ENCODE results near the gene CEP104.

The CEP104 gene

DNA sequence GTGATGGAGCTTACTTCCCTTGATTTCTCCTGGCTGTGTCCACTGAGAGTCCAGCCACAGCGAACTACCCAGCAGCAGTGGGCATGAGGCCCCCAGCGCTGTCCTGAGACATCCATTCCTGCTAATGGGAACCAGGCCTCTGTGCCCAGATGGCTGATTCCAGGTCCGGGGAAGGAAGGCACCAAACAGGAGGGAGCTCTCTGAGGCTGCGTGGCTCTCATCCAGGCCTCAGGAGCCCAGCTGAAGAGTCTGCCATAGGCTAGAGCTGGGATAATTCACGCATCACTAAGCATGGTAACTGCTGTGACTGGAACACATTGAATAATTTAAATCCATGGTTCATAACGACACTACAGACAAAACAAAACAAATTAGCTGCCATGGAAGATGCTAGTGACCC is 36.0 kb downstream of the CEP104 start:
- H3K4me3 ChIP-seq (ENCODE audit: low read depth in 1 of 5, low read length in 5 of 5) = no peak overlapping the region
- H3K9me3 ChIP-seq (ENCODE audit: control insufficient read depth in 5 of 5, low read length in 5 of 5) = no peaks in the 10 kb centered on the region
- no peaks in the 10 kb centered on the region for H3K4me1 ChIP-seq (ENCODE audit: control insufficient read depth in 5 of 5, insufficient read depth in 5 of 5, low read length in 5 of 5)
- H3K9ac ChIP-seq (ENCODE audit: low read length in 5 of 5) = no peak overlapping the region
- no peaks in the 10 kb centered on the region for H3K27me3 ChIP-seq (ENCODE audit: control insufficient read depth in 5 of 5, insufficient read depth in 4 of 5, low read length in 5 of 5)
- no peak overlapping the region for H3K27ac ChIP-seq (ENCODE audit: low read depth, low read length)
- peaks cover 3 to 84% (median 74%) of the 10 kb centered on the region in 5 donors for H3K36me3 ChIP-seq (ENCODE audit: control insufficient read depth in 5 of 5, insufficient read depth in 5 of 5, low read length in 5 of 5)

DNA sequence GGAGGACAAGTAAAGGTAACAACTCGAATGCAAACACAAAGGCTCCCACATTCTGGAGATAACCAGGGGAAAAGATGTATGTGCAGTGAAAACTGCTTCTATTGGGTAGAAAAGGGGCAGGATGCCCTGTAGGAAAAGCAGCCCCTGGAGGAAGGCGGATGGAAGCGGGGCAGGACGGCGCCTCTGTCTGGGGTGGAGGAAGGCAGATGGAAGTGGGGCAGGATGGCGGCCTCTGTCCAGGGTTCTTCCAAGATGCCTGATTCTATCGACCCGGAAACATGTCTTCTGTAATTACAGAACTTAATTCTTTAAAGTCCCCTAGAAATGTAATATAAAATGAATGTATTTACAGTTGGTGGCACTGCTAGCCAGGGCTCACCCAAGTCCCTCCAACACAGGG is 36.7 kb downstream of the CEP104 start:
- H3K9me3 ChIP-seq (ENCODE audit: control insufficient read depth in 5 of 5, low read length in 5 of 5) = no peaks in the 10 kb centered on the region
- no peak overlapping the region for H3K27ac ChIP-seq (ENCODE audit: low read depth, low read length)
- H3K36me3 ChIP-seq (ENCODE audit: control insufficient read depth in 5 of 5, insufficient read depth in 5 of 5, low read length in 5 of 5) = peaks cover 3 to 84% (median 73%) of the 10 kb centered on the region in 5 donors
- H3K4me3 ChIP-seq (ENCODE audit: low read depth in 1 of 5, low read length in 5 of 5) = no peak overlapping the region
- no peaks in the 10 kb centered on the region for H3K4me1 ChIP-seq (ENCODE audit: control insufficient read depth in 5 of 5, insufficient read depth in 5 of 5, low read length in 5 of 5)
- no peak overlapping the region for H3K9ac ChIP-seq (ENCODE audit: low read length in 5 of 5)
- H3K27me3 ChIP-seq (ENCODE audit: control insufficient read depth in 5 of 5, insufficient read depth in 4 of 5, low read length in 5 of 5) = no peaks in the 10 kb centered on the region

DNA sequence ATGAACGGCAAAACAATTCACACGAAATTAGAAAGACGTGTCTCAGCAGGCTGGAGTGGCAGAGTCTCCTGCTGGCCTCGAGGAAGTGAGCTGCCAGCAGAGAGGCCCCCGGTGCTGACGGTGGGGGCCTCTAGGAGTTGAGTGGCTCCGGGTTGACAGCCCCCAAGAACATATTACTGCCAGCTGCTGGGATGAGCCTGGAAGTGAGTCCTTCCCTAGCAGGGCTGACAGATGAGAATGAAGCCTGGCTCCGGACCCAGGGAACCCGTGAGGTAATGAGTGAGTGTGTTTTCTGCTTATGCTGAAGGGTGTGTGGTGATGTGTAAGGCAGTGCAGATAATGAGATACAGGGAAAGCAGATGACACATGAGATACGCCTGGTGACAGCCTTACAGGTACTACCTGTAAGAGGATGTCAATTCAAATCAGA is 37.2 kb downstream of the CEP104 start:
- no peaks in the 10 kb centered on the region for H3K9me3 ChIP-seq (ENCODE audit: control insufficient read depth in 5 of 5, low read length in 5 of 5)

DNA sequence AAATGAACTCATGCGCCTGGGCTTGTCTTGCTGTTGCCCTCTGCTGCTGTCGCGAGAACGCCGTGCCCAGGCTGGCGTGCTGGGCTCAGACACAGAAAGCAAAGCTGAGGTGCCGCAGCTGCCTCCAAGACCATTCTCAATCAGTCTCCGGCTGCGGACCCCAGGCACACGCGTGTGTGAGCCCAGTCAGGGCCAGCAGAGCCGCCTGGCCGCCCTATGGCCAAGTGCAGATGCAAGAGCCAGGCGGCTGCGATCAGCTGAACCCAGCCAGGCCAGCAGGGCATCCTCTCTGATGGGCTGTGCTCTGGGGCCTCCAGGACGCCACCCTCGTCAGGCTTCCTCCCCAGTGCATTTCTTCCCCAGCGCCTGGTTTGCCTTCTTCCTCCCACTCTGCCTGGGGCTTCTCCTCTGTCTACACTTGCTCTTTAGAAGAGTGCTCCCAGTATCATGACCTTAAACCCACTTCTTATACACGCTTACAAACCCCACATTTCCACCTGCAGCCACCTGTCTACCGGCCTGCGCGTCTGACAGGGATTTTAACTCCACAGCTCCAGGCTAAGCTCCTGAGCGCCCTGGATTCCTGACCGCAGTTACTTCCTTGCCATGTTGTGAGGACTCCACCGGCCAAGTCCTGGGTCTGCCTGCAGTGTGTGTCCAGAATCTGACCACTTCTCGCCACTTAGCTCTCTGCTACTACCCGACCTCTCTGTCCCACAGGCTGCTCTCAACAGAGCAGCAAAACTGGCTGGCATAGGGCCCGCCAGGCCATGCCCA is 39.0 kb downstream of the CEP104 start:
- Histone ChIP-seq H3K9ac (ENCODE audit: low read length in 5 of 5) (no peak overlapping the region), H3K36me3 (ENCODE audit: control insufficient read depth in 5 of 5, insufficient read depth in 5 of 5, low read length in 5 of 5) (peaks cover 3 to 80% (median 70%) of the 10 kb centered on the region in 5 donors), H3K4me1 (ENCODE audit: control insufficient read depth in 5 of 5, insufficient read depth in 5 of 5, low read length in 5 of 5) (no peaks in the 10 kb centered on the region)

More for the DNA sequence above, 37.2 kb downstream of the CEP104 start:
- Histone ChIP-seq H3K4me3 (ENCODE audit: low read depth in 1 of 5, low read length in 5 of 5) (no peak overlapping the region), H3K4me1 (ENCODE audit: control insufficient read depth in 5 of 5, insufficient read depth in 5 of 5, low read length in 5 of 5) (no peaks in the 10 kb centered on the region), H3K9ac (ENCODE audit: low read length in 5 of 5) (no peak overlapping the region), H3K36me3 (ENCODE audit: control insufficient read depth in 5 of 5, insufficient read depth in 5 of 5, low read length in 5 of 5) (peaks cover 3 to 85% (median 75%) of the 10 kb centered on the region in 5 donors), H3K27ac (ENCODE audit: low read depth, low read length) (no peak overlapping the region), H3K27me3 (ENCODE audit: control insufficient read depth in 5 of 5, insufficient read depth in 4 of 5, low read length in 5 of 5) (no peaks in the 10 kb centered on the region)

DNA sequence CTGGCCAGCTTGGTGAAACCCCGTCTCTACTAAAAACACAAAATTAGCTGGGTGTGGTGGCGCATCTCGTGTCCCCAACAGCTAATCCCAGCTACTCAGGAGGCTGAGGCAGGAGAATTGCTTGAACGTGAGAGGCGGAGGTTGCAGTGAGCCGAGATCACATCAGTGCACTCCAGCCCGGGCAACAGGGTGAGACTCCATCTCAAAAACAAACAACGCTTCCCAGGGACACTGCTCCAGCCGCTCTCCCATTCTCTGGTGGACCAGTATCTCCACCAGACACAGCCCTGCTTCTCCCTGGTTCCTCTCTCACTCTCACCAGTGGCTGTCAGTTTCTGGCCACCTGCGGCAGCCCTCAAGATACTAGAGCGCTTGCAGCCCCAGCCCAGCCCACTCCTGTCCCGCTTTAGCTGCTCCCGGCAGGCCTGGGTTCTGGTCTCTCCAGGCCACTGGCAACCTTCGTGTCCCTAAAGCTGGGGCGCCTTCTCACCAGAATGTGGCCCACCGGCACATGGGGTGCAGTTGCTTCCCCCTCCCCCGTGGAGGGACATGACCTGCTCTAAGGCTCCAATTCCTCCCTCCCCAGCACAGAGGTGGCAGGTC is 39.8 kb downstream of the CEP104 start:
- no peak overlapping the region for H3K27ac ChIP-seq (ENCODE audit: low read depth, low read length)
- no peaks in the 10 kb centered on the region for H3K27me3 ChIP-seq (ENCODE audit: control insufficient read depth in 5 of 5, insufficient read depth in 4 of 5, low read length in 5 of 5)
- H3K9ac ChIP-seq (ENCODE audit: low read length in 5 of 5) = no peak overlapping the region
- H3K9me3 ChIP-seq (ENCODE audit: control insufficient read depth in 5 of 5, low read length in 5 of 5) = no peaks in the 10 kb centered on the region
- H3K4me1 ChIP-seq (ENCODE audit: control insufficient read depth in 5 of 5, insufficient read depth in 5 of 5, low read length in 5 of 5) = no peaks in the 10 kb centered on the region
- peaks cover 3 to 73% (median 62%) of the 10 kb centered on the region in 5 donors for H3K36me3 ChIP-seq (ENCODE audit: control insufficient read depth in 5 of 5, insufficient read depth in 5 of 5, low read length in 5 of 5)
- H3K4me3 ChIP-seq (ENCODE audit: low read depth in 1 of 5, low read length in 5 of 5) = no peak overlapping the region

More for the DNA sequence above, 39.0 kb downstream of the CEP104 start:
- Histone ChIP-seq H3K4me3 (ENCODE audit: low read depth in 1 of 5, low read length in 5 of 5) (no peak overlapping the region), H3K27me3 (ENCODE audit: control insufficient read depth in 5 of 5, insufficient read depth in 4 of 5, low read length in 5 of 5) (no peaks in the 10 kb centered on the region), H3K9me3 (ENCODE audit: control insufficient read depth in 5 of 5, low read length in 5 of 5) (no peaks in the 10 kb centered on the region), H3K27ac (ENCODE audit: low read depth, low read length) (no peak overlapping the region)

DNA sequence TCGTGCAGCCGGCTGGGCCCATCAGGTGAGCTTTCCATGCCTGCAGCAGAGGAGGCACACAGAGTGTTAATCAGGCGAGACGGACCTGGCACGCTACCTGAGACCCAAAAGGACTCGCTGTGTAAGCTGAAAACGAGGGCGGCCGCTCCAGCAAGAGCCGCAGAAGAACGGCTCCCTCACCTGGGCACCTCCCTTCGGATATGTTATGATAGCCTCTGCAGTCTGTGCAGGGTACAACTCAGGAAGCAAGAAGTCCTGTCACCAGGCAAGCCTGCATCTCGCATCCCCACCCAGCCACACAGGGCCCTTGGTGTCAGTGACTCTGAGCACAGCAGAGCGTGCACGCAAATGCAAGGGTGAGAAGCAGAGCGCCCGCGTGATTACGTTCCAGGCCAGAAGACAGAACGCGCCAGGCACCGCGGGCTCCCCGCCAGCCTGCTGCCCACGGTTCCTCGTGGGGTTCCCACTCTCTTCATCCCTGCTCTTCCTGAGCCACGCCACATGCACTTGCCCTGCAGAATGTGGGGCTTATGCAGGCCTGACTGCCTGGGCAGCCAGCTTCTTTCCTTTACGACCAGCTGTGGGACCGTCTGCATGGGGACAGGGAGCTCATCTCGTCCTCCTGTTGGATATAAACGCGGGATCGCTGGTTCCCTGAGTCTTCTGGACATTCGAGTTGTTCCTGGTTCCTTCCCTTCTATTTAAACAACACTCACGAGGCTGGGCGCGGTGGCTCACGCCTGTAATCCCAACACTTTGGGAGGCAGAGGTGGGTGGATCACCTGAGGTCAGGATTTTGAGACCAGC is 40.5 kb downstream of the CEP104 start:
- Histone ChIP-seq H3K9me3 (ENCODE audit: control insufficient read depth in 5 of 5, low read length in 5 of 5) (no peaks in the 10 kb centered on the region), H3K27ac (ENCODE audit: low read depth, low read length) (no peak overlapping the region), H3K9ac (ENCODE audit: low read length in 5 of 5) (no peak overlapping the region), H3K36me3 (ENCODE audit: control insufficient read depth in 5 of 5, insufficient read depth in 5 of 5, low read length in 5 of 5) (peaks cover 3 to 66% (median 55%) of the 10 kb centered on the region in 5 donors), H3K4me1 (ENCODE audit: control insufficient read depth in 5 of 5, insufficient read depth in 5 of 5, low read length in 5 of 5) (no peaks in the 10 kb centered on the region), H3K27me3 (ENCODE audit: control insufficient read depth in 5 of 5, insufficient read depth in 4 of 5, low read length in 5 of 5) (no peaks in the 10 kb centered on the region), H3K4me3 (ENCODE audit: low read depth in 1 of 5, low read length in 5 of 5) (no peak overlapping the region)

DNA sequence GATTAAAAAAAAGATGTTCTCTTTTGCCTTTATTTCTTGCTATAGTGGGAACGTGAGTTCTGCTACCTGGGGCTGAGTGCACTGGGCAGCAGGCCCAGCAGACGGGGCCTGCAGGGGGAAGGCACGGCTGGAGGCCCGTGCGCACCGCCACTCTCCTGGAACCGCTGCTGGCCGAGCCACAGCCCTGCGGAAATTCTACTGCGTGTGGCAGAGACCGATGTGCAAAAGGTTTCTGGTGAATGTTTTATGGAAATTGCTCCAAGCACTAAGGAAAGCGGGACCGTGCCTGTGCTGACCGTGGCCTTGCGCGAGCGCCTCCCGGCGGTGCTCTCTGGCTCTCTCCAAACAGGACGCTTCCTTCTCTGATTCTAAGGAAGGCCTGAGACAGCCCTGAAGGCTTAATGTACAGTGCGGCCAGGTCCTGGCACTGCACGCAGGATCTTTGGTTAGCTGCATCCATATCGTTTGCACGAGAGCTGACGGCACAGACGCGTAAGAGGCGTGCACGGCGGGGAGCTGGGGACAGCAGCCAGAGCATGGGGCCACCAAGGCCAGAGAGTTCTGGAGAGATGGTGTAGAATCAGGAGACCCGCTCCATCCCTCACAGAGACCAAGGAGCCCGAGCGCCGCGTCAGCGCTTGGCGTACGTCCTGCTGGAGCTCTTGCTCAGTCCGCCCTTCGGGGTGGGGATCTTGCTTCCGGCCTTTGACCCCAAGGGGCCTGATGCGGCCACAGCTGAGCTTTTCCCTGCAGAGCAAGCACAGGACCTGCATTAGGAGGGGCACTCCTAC is 42.0 kb downstream of the CEP104 start:
- H3K27me3 ChIP-seq (ENCODE audit: control insufficient read depth in 5 of 5, insufficient read depth in 4 of 5, low read length in 5 of 5) = no peaks in the 10 kb centered on the region
- H3K9me3 ChIP-seq (ENCODE audit: control insufficient read depth in 5 of 5, low read length in 5 of 5) = no peaks in the 10 kb centered on the region
- H3K27ac ChIP-seq (ENCODE audit: low read depth, low read length) = no peak overlapping the region
- H3K4me1 ChIP-seq (ENCODE audit: control insufficient read depth in 5 of 5, insufficient read depth in 5 of 5, low read length in 5 of 5) = no peaks in the 10 kb centered on the region
- H3K4me3 ChIP-seq (ENCODE audit: low read depth in 1 of 5, low read length in 5 of 5) = no peak overlapping the region
- H3K9ac ChIP-seq (ENCODE audit: low read length in 5 of 5) = no peak overlapping the region
- peaks cover under 1 to 50% (median 40%) of the 10 kb centered on the region in 5 donors for H3K36me3 ChIP-seq (ENCODE audit: control insufficient read depth in 5 of 5, insufficient read depth in 5 of 5, low read length in 5 of 5)

DNA sequence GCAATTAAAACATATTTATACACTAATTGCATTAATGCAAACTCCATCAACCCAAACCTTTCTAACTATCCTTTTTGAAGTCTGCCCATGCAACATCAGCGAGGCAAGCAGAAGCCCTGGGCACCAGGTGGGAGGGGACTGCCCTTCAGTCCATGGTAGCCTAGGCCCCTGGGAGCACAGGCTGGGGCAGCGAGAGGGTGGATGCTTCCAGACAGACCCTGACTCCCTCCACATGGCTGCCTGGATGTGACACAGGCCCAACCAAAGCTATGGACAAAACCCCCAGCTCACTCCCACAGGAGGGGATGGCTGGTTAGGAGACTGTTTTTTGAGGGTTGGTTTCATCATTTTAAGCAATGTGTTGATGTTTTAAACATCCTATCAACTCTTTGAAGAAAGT is 42.9 kb downstream of the CEP104 start:
- H3K27me3 ChIP-seq (ENCODE audit: control insufficient read depth in 5 of 5, insufficient read depth in 4 of 5, low read length in 5 of 5) = peaks cover 0 to 5% (median 0%) of the 10 kb centered on the region in 5 donors
- no peak overlapping the region for H3K9ac ChIP-seq (ENCODE audit: low read length in 5 of 5)
- peaks cover 0 to 41% (median 33%) of the 10 kb centered on the region in 5 donors for H3K36me3 ChIP-seq (ENCODE audit: control insufficient read depth in 5 of 5, insufficient read depth in 5 of 5, low read length in 5 of 5)
- no peaks in the 10 kb centered on the region for H3K9me3 ChIP-seq (ENCODE audit: control insufficient read depth in 5 of 5, low read length in 5 of 5)
- no peaks in the 10 kb centered on the region for H3K4me1 ChIP-seq (ENCODE audit: control insufficient read depth in 5 of 5, insufficient read depth in 5 of 5, low read length in 5 of 5)
- no peak overlapping the region for H3K4me3 ChIP-seq (ENCODE audit: low read depth in 1 of 5, low read length in 5 of 5)
- H3K27ac ChIP-seq (ENCODE audit: low read depth, low read length) = no peak overlapping the region

DNA sequence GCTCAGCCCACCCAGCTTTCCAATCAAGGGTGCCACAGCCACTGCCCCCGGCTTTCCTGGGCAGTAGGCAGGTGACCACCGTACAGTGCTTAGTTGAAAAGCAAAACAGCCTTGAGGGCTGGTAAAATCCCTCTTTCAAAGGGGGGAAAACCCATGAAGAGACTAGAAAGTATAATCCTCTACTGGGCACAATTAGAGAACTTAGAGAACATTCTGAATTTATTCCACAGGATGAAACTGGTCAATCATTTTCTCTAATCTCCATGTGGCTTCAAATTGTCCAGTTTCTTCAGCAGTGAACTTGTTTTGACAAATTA is 45.5 kb downstream of the CEP104 start:
- peaks cover 0 to 27% (median 26%) of the 10 kb centered on the region in 5 donors for H3K36me3 ChIP-seq (ENCODE audit: control insufficient read depth in 5 of 5, insufficient read depth in 5 of 5, low read length in 5 of 5)
- H3K9ac ChIP-seq (ENCODE audit: low read length in 5 of 5) = peak overlapping the region in 1 of 5 donors; percentile 22
- no peaks in the 10 kb centered on the region for H3K9me3 ChIP-seq (ENCODE audit: control insufficient read depth in 5 of 5, low read length in 5 of 5)
- H3K27me3 ChIP-seq (ENCODE audit: control insufficient read depth in 5 of 5, insufficient read depth in 4 of 5, low read length in 5 of 5) = peaks cover 0 to 5% (median 3%) of the 10 kb centered on the region in 5 donors
- no peak overlapping the region for H3K27ac ChIP-seq (ENCODE audit: low read depth, low read length)
- no peaks in the 10 kb centered on the region for H3K4me1 ChIP-seq (ENCODE audit: control insufficient read depth in 5 of 5, insufficient read depth in 5 of 5, low read length in 5 of 5)
- H3K4me3 ChIP-seq (ENCODE audit: low read depth in 1 of 5, low read length in 5 of 5) = no peak overlapping the region
